Measurements from ENCODE around the gene MORN1. TPM values are rescaled to one million over a fixed set of nuclear protein-coding genes. Genes with fewer than 3 reads are reported as not detected.
A peak's percentile ranks its signal among the peaks of the same experiment; 100 is the strongest.

The MORN1 gene
- polyA plus RNA-seq, 1 of the 3 experiments (the other 2 are of a cell fraction) = 16.3 TPM

GRCh38 chr1:2326524-2326923 lies 64.8 kb downstream of the MORN1 start:
- POLR2A ChIA-PET = interaction anchor here (1.1 kb wide), 1 partner anchor 95 kb away, joined by 3 read pairs; no protein-coding TSS in a partner anchor
- TF ChIP-seq CHD2 (IDR thresholded peaks at IDR 0.05; ENCODE audit: low read length, partially characterized antibody) (no peak), PBX3 (IDR thresholded peaks at IDR 0.05) (no peak), RCOR1 (IDR thresholded peaks at IDR 0.05; ENCODE audit: low read length) (0 out of 2 replicates have a peak, but pooled peaks have one; percentile 40), SMC3 (IDR thresholded peaks at IDR 0.05; ENCODE audit: low read depth, low read length) (peak; percentile 35; the same call in 1 of the 2 replicates), RAD21 (IDR thresholded peaks at IDR 0.05; ENCODE audit: low read length) (peak; percentile 55), ZBTB33 (IDR thresholded peaks at IDR 0.05; ENCODE audit: borderline replicate concordance, low read depth) (no peak), YY1 (IDR thresholded peaks at IDR 0.05; ENCODE audit: low read depth) (no peak), POLR2AphosphoS5 (IDR thresholded peaks at IDR 0.05; ENCODE audit: low read depth, low read length) (no peak)
- H3K9ac ChIP-seq = no peak overlapping the region

GRCh38 chr1:2324553-2325366 lies 66.6 kb downstream of the MORN1 start:
- Histone ChIP-seq H3K79me2 (ENCODE audit: insufficient read depth) (no peaks in the 10 kb centered on the region), H3F3A (replicated peaks; ENCODE audit: insufficient read depth) (no peaks in the 10 kb centered on the region), H3K27me3 (ENCODE audit: insufficient read depth) (no peaks in the 10 kb centered on the region), H2AFZ (ENCODE audit: low read depth) (no peak overlapping the region), H3K9ac (no peak overlapping the region), H3K4me3 (ENCODE audit: low read depth in 2 of 2, low read length in 1 of 2) (no peak overlapping the region), H3K4me2 (no peak overlapping the region), H3K9me3 (no peaks in the 10 kb centered on the region), H4K20me1 (ENCODE audit: insufficient read depth) (no peaks in the 10 kb centered on the region), H3K4me1 (ENCODE audit: control insufficient read depth in 1 of 2, insufficient read depth in 2 of 2, low read depth in 1 of 2, low read length in 1 of 2) (peaks cover 0 to 44% of the 10 kb centered on the region in 2 experiments; a peak in 1 of 4 replicates), H3K27ac (ENCODE audit: low read depth in 2 of 2, low read length in 1 of 2) (no peak overlapping the region), H3K9me2 (no peaks in the 10 kb centered on the region), H3K36me3 (replicated peaks in 1 of 2; ENCODE audit: control insufficient read depth in 1 of 2, insufficient read depth in 2 of 2, low read length in 1 of 2) (no peaks in the 10 kb centered on the region)
- no peak for DNase-seq
- CTCF ChIA-PET = interaction anchor here (1.3 to 3.0 kb wide), 4 partner anchors 8 to 134 kb away, joined by 4 to 8 read pairs (median 7); partner anchors contain the start of gene FAAP20
- WGBS (ENCODE audit: low lambda C conversion rate) = 67% methylated on average over 8 of the region's 18 CpGs
- POLR2A ChIA-PET = no interaction called here
- TF ChIP-seq CTCF (IDR thresholded peaks at IDR 0.05) (no peak), ZBTB33 (IDR thresholded peaks at IDR 0.05; ENCODE audit: borderline replicate concordance, low read depth) (no peak), RFX5 (IDR thresholded peaks at IDR 0.05; ENCODE audit: low read length) (no peak), RXRA (IDR thresholded peaks at IDR 0.05; ENCODE audit: borderline replicate concordance, low read depth) (no peak), TEAD4 (IDR thresholded peaks at IDR 0.05; ENCODE audit: borderline replicate concordance, insufficient read depth) (no peak), USF1 (IDR thresholded peaks at IDR 0.05; ENCODE audit: borderline replicate concordance, low read depth) (no peak), MXI1 (IDR thresholded peaks at IDR 0.05; ENCODE audit: low read depth, low read length) (no peak), SIN3A (IDR thresholded peaks at IDR 0.05; ENCODE audit: borderline replicate concordance, low read depth, low read length) (no peak), FOSL2 (IDR thresholded peaks at IDR 0.05; ENCODE audit: borderline replicate concordance, low read depth) (no peak), POLR2AphosphoS5 (IDR thresholded peaks at IDR 0.05; ENCODE audit: low read depth, low read length) (no peak), ELF1 (IDR thresholded peaks at IDR 0.05) (no peak)

More at GRCh38 chr1:2326524-2326923, 64.8 kb downstream of the MORN1 start:
- no peak overlapping the region for H3K4me2 ChIP-seq
- no peaks in the 10 kb centered on the region for H3K9me3 ChIP-seq
- 72% methylated on average over 8 of the region's 21 CpGs for WGBS (ENCODE audit: low lambda C conversion rate)
- no peaks in the 10 kb centered on the region for H3F3A ChIP-seq (replicated peaks; ENCODE audit: insufficient read depth)
- H3K4me3 ChIP-seq (ENCODE audit: low read depth in 2 of 2, low read length in 1 of 2) = no peak overlapping the region
- CTCF ChIA-PET = interaction anchor here (0.9 to 3.0 kb wide), 10 partner anchors 10 to 152 kb away, joined by 3 to 11 read pairs (median 4); partner anchors contain the start of gene FAAP20
- no peak overlapping the region for H2AFZ ChIP-seq (ENCODE audit: low read depth)
- no peaks in the 10 kb centered on the region for H3K36me3 ChIP-seq (replicated peaks in 1 of 2; ENCODE audit: control insufficient read depth in 1 of 2, insufficient read depth in 2 of 2, low read length in 1 of 2)
- H3K79me2 ChIP-seq (ENCODE audit: insufficient read depth) = no peaks in the 10 kb centered on the region
- no peaks in the 10 kb centered on the region for H3K9me2 ChIP-seq
- peak; percentile 90 for DNase-seq
- H4K20me1 ChIP-seq (ENCODE audit: insufficient read depth) = no peaks in the 10 kb centered on the region
- H3K4me1 ChIP-seq (ENCODE audit: control insufficient read depth in 1 of 2, insufficient read depth in 2 of 2, low read depth in 1 of 2, low read length in 1 of 2) = peaks cover 0 to 39% of the 10 kb centered on the region in 2 experiments; a peak in 1 of 4 replicates
- peak overlapping the region in 1 of 2 experiments; percentile 86; a peak in 2 of 4 replicates for H3K27ac ChIP-seq (ENCODE audit: low read depth in 2 of 2, low read length in 1 of 2)
- H3K27me3 ChIP-seq (ENCODE audit: insufficient read depth) = no peaks in the 10 kb centered on the region

Data from SK-N-SH (cell line).